ENCODE data around the gene ARID5B.

Gene ARID5B

DNA sequence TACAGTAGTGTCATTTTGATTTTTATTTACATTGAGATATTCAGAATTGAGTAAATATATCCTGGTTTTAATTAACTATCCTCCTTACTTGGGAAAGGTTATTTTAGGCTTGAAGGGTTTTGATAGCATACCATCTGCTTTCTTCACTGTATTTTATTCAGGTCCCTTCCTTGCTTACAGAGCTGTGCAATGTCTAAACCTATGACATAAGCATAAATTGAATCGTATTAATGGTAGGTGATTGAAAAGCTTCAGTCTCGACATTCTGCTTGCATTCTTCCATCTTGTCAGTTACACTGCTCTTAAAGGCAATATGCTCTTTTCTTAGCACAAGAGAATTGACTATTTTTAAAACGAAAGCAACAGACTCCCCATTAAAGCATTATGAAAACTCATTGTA lies 102.5 kb downstream of the ARID5B start:
- DNase-seq (ENCODE audit: low read depth): no peak
- no peak overlapping the region for H3K4me3 ChIP-seq (replicated peaks; ENCODE audit: low read depth, low read length)
- TF ChIP-seq, protein P1, sequence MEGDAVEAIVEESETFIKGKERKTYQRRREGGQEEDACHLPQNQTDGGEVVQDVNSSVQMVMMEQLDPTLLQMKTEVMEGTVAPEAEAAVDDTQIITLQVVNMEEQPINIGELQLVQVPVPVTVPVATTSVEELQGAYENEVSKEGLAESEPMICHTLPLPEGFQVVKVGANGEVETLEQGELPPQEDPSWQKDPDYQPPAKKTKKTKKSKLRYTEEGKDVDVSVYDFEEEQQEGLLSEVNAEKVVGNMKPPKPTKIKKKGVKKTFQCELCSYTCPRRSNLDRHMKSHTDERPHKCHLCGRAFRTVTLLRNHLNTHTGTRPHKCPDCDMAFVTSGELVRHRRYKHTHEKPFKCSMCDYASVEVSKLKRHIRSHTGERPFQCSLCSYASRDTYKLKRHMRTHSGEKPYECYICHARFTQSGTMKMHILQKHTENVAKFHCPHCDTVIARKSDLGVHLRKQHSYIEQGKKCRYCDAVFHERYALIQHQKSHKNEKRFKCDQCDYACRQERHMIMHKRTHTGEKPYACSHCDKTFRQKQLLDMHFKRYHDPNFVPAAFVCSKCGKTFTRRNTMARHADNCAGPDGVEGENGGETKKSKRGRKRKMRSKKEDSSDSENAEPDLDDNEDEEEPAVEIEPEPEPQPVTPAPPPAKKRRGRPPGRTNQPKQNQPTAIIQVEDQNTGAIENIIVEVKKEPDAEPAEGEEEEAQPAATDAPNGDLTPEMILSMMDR (IDR thresholded peaks at IDR 0.05; ENCODE audit: low read length, missing control alignments): no peak

DNA sequence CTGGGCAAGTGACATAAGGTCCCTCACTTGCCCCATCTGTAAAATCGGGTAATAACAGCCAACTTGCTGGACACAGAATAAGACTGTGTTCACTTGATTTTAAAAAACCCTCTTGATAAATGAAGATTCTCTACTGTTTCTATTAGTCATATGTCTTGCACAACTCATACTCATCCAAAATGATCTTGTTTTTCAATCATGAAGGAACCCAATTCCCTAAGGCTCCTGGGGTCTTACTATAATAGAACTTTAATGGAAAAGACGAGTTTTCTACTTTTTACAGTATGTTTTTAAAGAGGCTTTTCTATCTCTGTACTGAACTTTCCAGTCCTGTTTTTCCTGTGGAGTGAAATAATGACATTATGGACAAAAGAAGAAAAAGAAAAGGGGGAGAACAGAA lies 103.8 kb downstream of the ARID5B start:
- peak; percentile 28 for DNase-seq (ENCODE audit: low read depth)
- TF ChIP-seq, protein P1 (IDR thresholded peaks at IDR 0.05; ENCODE audit: low read length, missing control alignments): no peak

DNA sequence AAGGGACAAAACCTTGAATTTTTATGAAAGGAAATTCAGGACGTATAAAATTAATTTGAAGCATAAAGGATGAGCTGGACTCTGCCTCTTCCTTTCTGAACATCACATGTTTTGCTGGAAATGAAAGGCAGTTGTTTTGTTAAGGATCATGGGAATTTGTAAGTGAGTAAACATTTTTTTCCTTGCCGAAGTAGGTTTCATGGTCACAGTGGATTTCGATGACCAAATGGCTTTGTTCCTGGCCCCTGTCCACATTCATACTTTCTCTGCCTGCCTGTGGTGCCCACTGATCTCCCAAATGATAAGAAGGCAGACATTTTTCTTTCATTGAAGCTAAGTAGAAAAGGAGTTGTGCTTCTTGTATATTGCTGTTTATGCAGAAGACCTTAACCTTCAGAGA lies 104.2 kb downstream of the ARID5B start:
- H3K4me3 ChIP-seq (replicated peaks; ENCODE audit: low read depth, low read length): no peak overlapping the region
- TF ChIP-seq, protein P1 (IDR thresholded peaks at IDR 0.05; ENCODE audit: low read length, missing control alignments): no peak
- no peak for DNase-seq (ENCODE audit: low read depth)

More for the DNA sequence above, 103.8 kb downstream of the ARID5B start:
- no peak overlapping the region for H3K4me3 ChIP-seq (replicated peaks; ENCODE audit: low read depth, low read length)

DNA sequence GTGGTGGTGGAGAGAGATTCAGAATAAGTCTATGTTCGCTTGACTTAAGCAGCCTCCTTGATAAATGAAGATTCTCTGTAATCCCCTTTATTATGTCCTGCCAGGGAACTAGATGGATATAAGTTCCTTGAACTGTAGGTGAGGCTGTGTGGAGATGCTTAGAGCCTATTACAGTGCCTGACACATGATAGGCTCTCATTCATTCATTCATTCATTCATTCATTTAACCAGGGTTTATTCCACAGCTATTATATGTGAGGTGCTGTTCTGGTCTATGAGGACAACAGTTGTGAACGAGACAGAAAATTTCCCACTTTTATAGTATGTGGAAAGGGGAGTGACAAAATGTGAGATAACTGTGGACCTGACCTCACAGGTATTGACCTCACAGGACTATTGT lies 105.6 kb downstream of the ARID5B start:
- TF ChIP-seq, protein P1 (IDR thresholded peaks at IDR 0.05; ENCODE audit: low read length, missing control alignments): no peak
- no peak for DNase-seq (ENCODE audit: low read depth)
- H3K4me3 ChIP-seq (replicated peaks; ENCODE audit: low read depth, low read length): no peak overlapping the region

DNA sequence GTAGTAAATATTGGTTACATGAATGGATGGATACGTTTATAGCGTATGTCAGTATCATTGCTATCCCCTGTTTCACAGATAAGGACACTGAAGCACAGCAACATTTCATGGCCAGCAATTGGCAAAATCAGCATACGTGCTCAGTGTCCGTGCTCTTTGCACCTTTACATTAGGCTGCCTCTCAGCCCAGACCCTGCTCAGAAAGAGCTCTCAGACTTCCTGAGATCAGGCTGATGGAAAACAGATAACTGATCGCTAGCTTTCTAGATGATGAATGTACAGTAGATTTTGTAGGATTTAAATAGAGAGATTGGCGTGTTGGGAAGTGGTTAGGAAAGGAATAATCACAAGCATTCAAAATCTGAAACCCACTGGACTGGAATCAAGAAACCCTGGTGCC lies 106.7 kb downstream of the ARID5B start:
- no peak for DNase-seq (ENCODE audit: low read depth)
- no peak overlapping the region for H3K4me3 ChIP-seq (replicated peaks; ENCODE audit: low read depth, low read length)
- TF ChIP-seq, protein P1 (IDR thresholded peaks at IDR 0.05; ENCODE audit: low read length, missing control alignments): no peak

DNA sequence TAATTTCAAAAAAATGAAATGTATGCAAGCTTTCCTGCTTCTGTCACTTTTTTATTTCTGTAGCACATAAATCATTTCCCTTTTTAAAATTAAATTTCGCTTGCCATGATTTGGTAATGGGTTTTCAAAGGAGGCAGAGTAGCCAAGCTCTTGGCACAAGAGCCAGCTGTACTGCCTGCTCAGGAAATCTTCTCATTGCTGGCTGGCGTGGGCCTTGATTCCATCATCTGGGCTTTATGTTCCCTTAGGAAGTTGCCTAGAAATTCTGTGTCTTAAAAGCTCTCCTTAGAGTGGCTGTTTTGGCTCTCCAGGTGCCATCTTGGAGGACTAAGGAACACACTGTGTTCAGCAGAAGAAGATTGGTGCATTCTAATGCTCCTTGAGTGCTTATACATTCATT lies 107.4 kb downstream of the ARID5B start:
- DNase-seq (ENCODE audit: low read depth): no peak
- no peak overlapping the region for H3K4me3 ChIP-seq (replicated peaks; ENCODE audit: low read depth, low read length)
- TF ChIP-seq, protein P1 (IDR thresholded peaks at IDR 0.05; ENCODE audit: low read length, missing control alignments): no peak

DNA sequence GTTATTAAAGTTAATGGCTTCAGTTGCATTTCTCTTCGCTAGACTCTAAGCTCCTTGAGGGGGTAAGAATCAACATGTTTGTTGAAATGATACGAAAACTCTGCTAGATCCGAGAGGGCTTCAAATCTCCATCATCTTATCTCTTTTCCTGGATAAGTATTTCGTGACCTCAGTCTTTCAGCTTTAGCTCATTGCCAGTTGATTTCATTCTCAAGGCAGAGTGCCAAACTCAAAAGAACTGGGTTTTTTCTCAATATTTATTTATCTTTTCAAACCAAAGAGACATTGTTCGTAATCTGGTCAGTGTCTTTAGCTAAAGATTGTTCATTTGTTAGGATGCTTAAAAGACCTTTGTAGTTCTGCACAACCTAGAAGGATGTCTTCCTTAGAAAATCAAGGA lies 108.9 kb downstream of the ARID5B start:
- TF ChIP-seq, protein P1 (IDR thresholded peaks at IDR 0.05; ENCODE audit: low read length, missing control alignments): no peak
- no peak overlapping the region for H3K4me3 ChIP-seq (replicated peaks; ENCODE audit: low read depth, low read length)
- no peak for DNase-seq (ENCODE audit: low read depth)
